K562 (cell line): Measurements from ENCODE around the gene KCNAB2. TPM values are rescaled to one million over a fixed set of nuclear protein-coding genes. Genes with fewer than 3 reads are reported as not detected.

Source experiments
- CREM ChIP-seq: IDR thresholded peaks from 2 replicates; pipeline ENCODE4 v1.6.1; 2014; ENCODE audit warnings: antibody characterized with exemption, low read depth
- GATAD2A ChIP-seq: fragments of 450-650 bp; IDR thresholded peaks from 2 replicates; pipeline ENCODE4 v1.6.1; 2017
- NR0B1 ChIP-seq: fragments of 450-650 bp; IDR thresholded peaks from one replicate; pipeline ENCODE4 v1.6.1; 2018; ENCODE audit warnings: mild to moderate bottlenecking, moderate library complexity; ENCODE audit not compliant: partially characterized antibody
- ZNF407 ChIP-seq: fragments of 450-650 bp; IDR thresholded peaks from 2 replicates; pipeline ENCODE4 v1.6.1; 2016; ENCODE audit warnings: low read depth
- ZNF696 ChIP-seq: fragments of 250-450 bp; sonication (Bioruptor Pico); conservative IDR thresholded peaks from 2 replicates; pipeline ENCODE4 v1.4.0; 2020; ENCODE audit warnings: mild to moderate bottlenecking, moderate library complexity
- polyA plus RNA-seq, 8 experiments: library from polyadenylated mRNA; depleted of rRNA in 4 of 8; stranded (reverse) in 5 of 8; unstranded in 3 of 8; fragments of >200 nt; fragmentation: Nextera tagmentation in 2 of 8; fragmentation: Illumina TruSeq in 1 of 8; extraction: Ambion mirVana in 2 of 8; extraction: Trizol in 1 of 8; gene quantifications; 2 replicates each; pipeline versions ENCODE4 v1.2.1 to v1.2.3, GENCODE V29; 2011 to 2014; ENCODE audit warnings: inconsistent platforms in 1 of 8, missing spikeins in 1 of 8
- total RNA-seq, 7 experiments: library from RNA; depleted of rRNA in 6 of 7; stranded (reverse); fragments of >200 nt in 6 of 7; fragmentation: Illumina TruSeq in 2 of 7; extraction: Trizol in 2 of 7; gene quantifications; 2 replicates each; pipeline versions ENCODE4 v1.2.1 to v1.2.3, GENCODE V29; 2011 to 2021; ENCODE audit warnings: low replicate concordance in 1 of 7
- TF ChIP-seq, protein P1 (sequence below): fragments of 250-450 bp; sonication (Bioruptor Pico); IDR thresholded peaks from 2 replicates; pipeline ENCODE4 v1.8.0; 2021; ENCODE audit warnings: moderate library complexity, mild to moderate bottlenecking, inconsistent platforms
- TF ChIP-seq, protein P2 (sequence below): fragments of 250-450 bp; sonication (Bioruptor Pico); IDR thresholded peaks from 2 replicates; pipeline ENCODE4 v1.9.0; 2021; ENCODE audit warnings: mild to moderate bottlenecking
- TF ChIP-seq, protein P3 (sequence below), 2 experiments: fragments of 200-800 bp in 1 of 2; sonication (Bioruptor generic) in 1 of 2; sonication (generic) in 1 of 2; formaldehyde crosslinking in 1 of 2; IDR thresholded peaks in 1 of 2; conservative IDR thresholded peaks in 1 of 2; 2 replicates each; pipeline versions ENCODE4 v1.5.0 to v1.6.1; 2016 to 2020; ENCODE audit warnings: missing compliant biosample characterization in 1 of 2, missing genetic modification characterization in 1 of 2, missing genetic modification reagents in 1 of 2

Gene KCNAB2
- total and polyA plus RNA-seq, 9 of the 15 experiments (the other 6 are each of a cell fraction or from before 2014, with no cell fraction given) = 1.8 to 15.8 (median 7.1) TPM

- TF ChIP-seq ZNF407 (no peak), CREM (no peak), GATAD2A (no peak), ZNF696 (no peak), NR0B1 (no peak)
- TF ChIP-seq, protein P1, sequence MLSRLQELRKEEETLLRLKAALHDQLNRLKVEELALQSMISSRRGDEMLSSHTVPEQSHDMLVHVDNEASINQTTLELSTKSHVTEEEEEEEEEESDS (CRISPR knock-in tag) = no peak
- TF ChIP-seq, protein P2, sequence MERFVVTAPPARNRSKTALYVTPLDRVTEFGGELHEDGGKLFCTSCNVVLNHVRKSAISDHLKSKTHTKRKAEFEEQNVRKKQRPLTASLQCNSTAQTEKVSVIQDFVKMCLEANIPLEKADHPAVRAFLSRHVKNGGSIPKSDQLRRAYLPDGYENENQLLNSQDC (CRISPR knock-in tag) = no peak
- TF ChIP-seq, protein P3, sequence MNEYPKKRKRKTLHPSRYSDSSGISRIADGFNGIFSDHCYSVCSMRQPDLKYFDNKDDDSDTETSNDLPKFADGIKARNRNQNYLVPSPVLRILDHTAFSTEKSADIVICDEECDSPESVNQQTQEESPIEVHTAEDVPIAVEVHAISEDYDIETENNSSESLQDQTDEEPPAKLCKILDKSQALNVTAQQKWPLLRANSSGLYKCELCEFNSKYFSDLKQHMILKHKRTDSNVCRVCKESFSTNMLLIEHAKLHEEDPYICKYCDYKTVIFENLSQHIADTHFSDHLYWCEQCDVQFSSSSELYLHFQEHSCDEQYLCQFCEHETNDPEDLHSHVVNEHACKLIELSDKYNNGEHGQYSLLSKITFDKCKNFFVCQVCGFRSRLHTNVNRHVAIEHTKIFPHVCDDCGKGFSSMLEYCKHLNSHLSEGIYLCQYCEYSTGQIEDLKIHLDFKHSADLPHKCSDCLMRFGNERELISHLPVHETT (CRISPR knock-in tag; conservative IDR thresholded peaks at IDR 0.05 in 1 of 2, IDR thresholded peaks at IDR 0.05 in 1 of 2) = no peak
- TF ChIP-seq, all 486 proteins: peak for 0
Measured at GRCh38 chr1:6095511-6096242, 50.0 kb downstream of the KCNAB2 start (continued).
